ENCODE results near the gene AKAP7.

DNA sequence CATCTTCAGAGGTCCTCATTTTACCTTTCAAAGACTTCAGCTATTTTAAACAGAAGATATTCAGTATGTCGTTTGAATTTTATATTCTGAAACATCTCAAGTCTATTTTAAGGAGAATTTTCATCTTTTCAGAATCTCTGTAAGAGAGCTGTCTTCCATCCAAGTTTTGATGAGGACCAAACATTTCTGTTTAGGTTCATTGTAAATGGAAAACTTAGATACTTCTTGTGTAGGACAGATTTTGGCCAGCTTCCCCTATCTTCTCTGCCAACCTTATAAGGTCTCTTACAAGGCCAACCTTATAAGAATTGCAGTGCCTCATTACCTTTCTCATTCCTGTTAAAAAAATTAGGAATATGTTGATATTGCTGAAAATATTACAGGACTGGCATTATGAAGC is 88.1 kb downstream of the AKAP7 start:
- TF ChIP-seq, protein P1, sequence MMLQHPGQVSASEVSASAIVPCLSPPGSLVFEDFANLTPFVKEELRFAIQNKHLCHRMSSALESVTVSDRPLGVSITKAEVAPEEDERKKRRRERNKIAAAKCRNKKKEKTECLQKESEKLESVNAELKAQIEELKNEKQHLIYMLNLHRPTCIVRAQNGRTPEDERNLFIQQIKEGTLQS (IDR thresholded peaks at IDR 0.05): no peak
- TF ChIP-seq, protein P2, sequence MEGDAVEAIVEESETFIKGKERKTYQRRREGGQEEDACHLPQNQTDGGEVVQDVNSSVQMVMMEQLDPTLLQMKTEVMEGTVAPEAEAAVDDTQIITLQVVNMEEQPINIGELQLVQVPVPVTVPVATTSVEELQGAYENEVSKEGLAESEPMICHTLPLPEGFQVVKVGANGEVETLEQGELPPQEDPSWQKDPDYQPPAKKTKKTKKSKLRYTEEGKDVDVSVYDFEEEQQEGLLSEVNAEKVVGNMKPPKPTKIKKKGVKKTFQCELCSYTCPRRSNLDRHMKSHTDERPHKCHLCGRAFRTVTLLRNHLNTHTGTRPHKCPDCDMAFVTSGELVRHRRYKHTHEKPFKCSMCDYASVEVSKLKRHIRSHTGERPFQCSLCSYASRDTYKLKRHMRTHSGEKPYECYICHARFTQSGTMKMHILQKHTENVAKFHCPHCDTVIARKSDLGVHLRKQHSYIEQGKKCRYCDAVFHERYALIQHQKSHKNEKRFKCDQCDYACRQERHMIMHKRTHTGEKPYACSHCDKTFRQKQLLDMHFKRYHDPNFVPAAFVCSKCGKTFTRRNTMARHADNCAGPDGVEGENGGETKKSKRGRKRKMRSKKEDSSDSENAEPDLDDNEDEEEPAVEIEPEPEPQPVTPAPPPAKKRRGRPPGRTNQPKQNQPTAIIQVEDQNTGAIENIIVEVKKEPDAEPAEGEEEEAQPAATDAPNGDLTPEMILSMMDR (IDR thresholded peaks at IDR 0.05 in 2 of 3, conservative IDR thresholded peaks at IDR 0.05 in 1 of 3; ENCODE audit: borderline replicate concordance in 1 of 3, insufficient read depth in 1 of 3, low read depth in 2 of 3, low read length in 2 of 3): no peak
- TF ChIP-seq EZH2 (IDR thresholded peaks at IDR 0.05) (no peak), ZFX (IDR thresholded peaks at IDR 0.05) (no peak), EZH2phosphoT487 (IDR thresholded peaks at IDR 0.05; ENCODE audit: borderline replicate concordance) (no peak), ZNF274 (IDR thresholded peaks at IDR 0.05; ENCODE audit: low read depth, low read length) (no peak), POLR2A (IDR thresholded peaks at IDR 0.05; ENCODE audit: borderline replicate concordance, extremely low read depth, insufficient read depth, insufficient read length) (no peak)
- TF ChIP-seq, protein P3, sequence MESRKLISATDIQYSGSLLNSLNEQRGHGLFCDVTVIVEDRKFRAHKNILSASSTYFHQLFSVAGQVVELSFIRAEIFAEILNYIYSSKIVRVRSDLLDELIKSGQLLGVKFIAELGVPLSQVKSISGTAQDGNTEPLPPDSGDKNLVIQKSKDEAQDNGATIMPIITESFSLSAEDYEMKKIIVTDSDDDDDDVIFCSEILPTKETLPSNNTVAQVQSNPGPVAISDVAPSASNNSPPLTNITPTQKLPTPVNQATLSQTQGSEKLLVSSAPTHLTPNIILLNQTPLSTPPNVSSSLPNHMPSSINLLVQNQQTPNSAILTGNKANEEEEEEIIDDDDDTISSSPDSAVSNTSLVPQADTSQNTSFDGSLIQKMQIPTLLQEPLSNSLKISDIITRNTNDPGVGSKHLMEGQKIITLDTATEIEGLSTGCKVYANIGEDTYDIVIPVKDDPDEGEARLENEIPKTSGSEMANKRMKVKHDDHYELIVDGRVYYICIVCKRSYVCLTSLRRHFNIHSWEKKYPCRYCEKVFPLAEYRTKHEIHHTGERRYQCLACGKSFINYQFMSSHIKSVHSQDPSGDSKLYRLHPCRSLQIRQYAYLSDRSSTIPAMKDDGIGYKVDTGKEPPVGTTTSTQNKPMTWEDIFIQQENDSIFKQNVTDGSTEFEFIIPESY (IDR thresholded peaks at IDR 0.05; ENCODE audit: extremely low read depth, insufficient replicate concordance, low read length): no peak
